Hematopoietic multipotent progenitor cell treated with erythropoietin and hydrocortisone succinate and interleukin-3 and kit ligand, for 15 days (in vitro differentiated cells): Measurements from ENCODE around the gene THAP8.
"Not testable (repeated sequence)": the region's sequence is repeated elsewhere in the genome, so short reads cannot be mapped to it uniquely, and the experiment has no call there.

Experiments used
- DNase-seq: peaks from one replicate; pipeline ENCODE4 v3.0.0-alpha.2; 2015; ENCODE audit warnings: low spot score

The THAP8 gene

GRCh38 chr19:36068810-36069499, 14.9 kb upstream of the THAP8 start:
- DNase-seq, result not testable (repeated sequence)

- no peak for DNase-seq
These were observed 13.6 kb upstream of the THAP8 start for GRCh38 chr19:36067681-36068080.

GRCh38 chr19:36064826-36065225, 10.7 kb upstream of the THAP8 start:
- no peak for DNase-seq

GRCh38 chr19:36061367-36061766, 7.3 kb upstream of the THAP8 start:
- no peak for DNase-seq

- DNase-seq, result peak; percentile 16
These were observed 6.3 kb upstream of the THAP8 start for GRCh38 chr19:36060430-36060829.

- DNase-seq, result no peak
These were observed 5.3 kb upstream of the THAP8 start for GRCh38 chr19:36059180-36059910.

GRCh38 chr19:36058481-36059179, 4.5 kb upstream of the THAP8 start:
- DNase-seq, result no peak

GRCh38 chr19:36054733-36055686, 925 bp upstream of the THAP8 start, which contains the start of gene WDR62:
WDR62 (plus strand) TSS chr19:36054897; CDS start chr19:36054972, 75 bp downstream.
- DNase-seq, result peak; percentile 94

GRCh38 chr19:36051637-36052036, 2.4 kb downstream of the THAP8 start:
- no peak for DNase-seq

- DNase-seq, result no peak
These were observed 2.8 kb downstream of the THAP8 start for GRCh38 chr19:36051236-36051635.

GRCh38 chr19:36049080-36049698, 4.9 kb downstream of the THAP8 start:
- DNase-seq, result no peak

GRCh38 chr19:36047835-36048234, 6.2 kb downstream of the THAP8 start:
- DNase-seq, result no peak

GRCh38 chr19:36046443-36047050, 7.5 kb downstream of the THAP8 start:
- no peak for DNase-seq

GRCh38 chr19:36043952-36044351, 10.1 kb downstream of the THAP8 start:
- no peak for DNase-seq

GRCh38 chr19:36041831-36042230, 12.3 kb downstream of the THAP8 start:
- DNase-seq, result no peak

- DNase-seq, result not testable (repeated sequence)
These were observed 13.0 kb downstream of the THAP8 start for GRCh38 chr19:36041092-36041491.

GRCh38 chr19:36040495-36040894, 13.6 kb downstream of the THAP8 start:
- DNase-seq, result no peak

GRCh38 chr19:36032251-36033104, 21.6 kb downstream of the THAP8 start, which contains the start of gene CLIP3:
CLIP3 (minus strand) TSS chr19:36032873; CDS start chr19:36032357, 516 bp downstream.
- DNase-seq, result no peak

GRCh38 chr19:36031308-36031707, 22.8 kb downstream of the THAP8 start:
- no peak for DNase-seq
